Mesenchymal stem cell (in vitro differentiated cells and primary cell): Measurements from ENCODE around the gene WWOX.

Experiments used
- DNase-seq: peaks from one replicate; pipeline ENCODE4 v3.0.0-alpha.2; 2013
- H2AFZ ChIP-seq: one replicate; pipeline ENCODE4 v1.6.1; 2013; ENCODE audit warnings: low read depth, mild to moderate bottlenecking, control low read depth, inconsistent platforms, low read length, moderate library complexity
- H2AK5ac ChIP-seq: 2 replicates; pipeline ENCODE4 v1.6.1; 2013; ENCODE audit warnings: low read length, moderate library complexity, mild to moderate bottlenecking, inconsistent platforms; ENCODE audit not compliant: severe bottlenecking
- H2BK120ac ChIP-seq: one replicate; pipeline ENCODE4 v1.6.1; 2013; ENCODE audit warnings: low read depth, mild to moderate bottlenecking, inconsistent platforms, low read length, moderate library complexity
- H2BK12ac ChIP-seq, 2 experiments: one replicate each; pipeline ENCODE4 v1.6.1; 2013; ENCODE audit warnings: inconsistent platforms in 2 of 2, low read length in 2 of 2, mild to moderate bottlenecking in 2 of 2, moderate library complexity in 2 of 2, control low read depth in 1 of 2
- H2BK15ac ChIP-seq: one replicate; pipeline ENCODE4 v1.6.1; 2013; ENCODE audit warnings: mild to moderate bottlenecking, low read depth, inconsistent platforms; ENCODE audit not compliant: poor library complexity, severe bottlenecking
- H2BK5ac ChIP-seq: 2 replicates; pipeline ENCODE4 v1.6.1; 2013; ENCODE audit warnings: low read depth, mild to moderate bottlenecking, low read length, control low read depth, inconsistent platforms; ENCODE audit not compliant: poor library complexity, severe bottlenecking
- H3K14ac ChIP-seq, 2 experiments: one replicate each; pipeline ENCODE4 v1.6.1; 2013; ENCODE audit warnings: inconsistent platforms in 2 of 2, low read length in 2 of 2, control low read depth in 1 of 2, mild to moderate bottlenecking in 1 of 2, moderate library complexity in 1 of 2
- H3K18ac ChIP-seq, 2 experiments: one replicate each; pipeline ENCODE4 v1.6.1; 2013; ENCODE audit warnings: inconsistent platforms in 2 of 2, low read length in 2 of 2, control low read depth in 1 of 2, low read depth in 1 of 2, mild to moderate bottlenecking in 1 of 2
- H3K23ac ChIP-seq, 2 experiments: one replicate each; pipeline ENCODE4 v1.6.1; 2013; ENCODE audit warnings: inconsistent platforms in 2 of 2, low read length in 2 of 2, mild to moderate bottlenecking in 2 of 2, moderate library complexity in 2 of 2, control low read depth in 1 of 2
- H3K27ac ChIP-seq: 2 replicates; pipeline ENCODE4 v1.5.1; 2013; ENCODE audit warnings: mild to moderate bottlenecking, moderate library complexity, low read length, control low read depth, inconsistent platforms; ENCODE audit not compliant: poor library complexity, severe bottlenecking
- H3K27me3 ChIP-seq, 2 experiments: 2 replicates each; pipeline versions ENCODE4 v1.6.1 to v1.7.0; 2013; ENCODE audit warnings: low read length in 2 of 2, mild to moderate bottlenecking in 2 of 2, moderate library complexity in 2 of 2, control low read depth in 1 of 2, inconsistent platforms in 1 of 2; ENCODE audit not compliant: control insufficient read depth in 1 of 2, insufficient read depth in 1 of 2
- H3K36me3 ChIP-seq, 2 experiments: 2 replicates each; pipeline versions ENCODE4 v1.6.1 to v1.7.0; 2013; ENCODE audit warnings: low read length in 2 of 2, control low read depth in 1 of 2, inconsistent platforms in 1 of 2, low read depth in 1 of 2, mild to moderate bottlenecking in 1 of 2; ENCODE audit not compliant: insufficient read depth in 2 of 2, control insufficient read depth in 1 of 2
- H3K4ac ChIP-seq, 2 experiments: one replicate each; pipeline ENCODE4 v1.6.1; 2013; ENCODE audit warnings: inconsistent platforms in 2 of 2, low read length in 2 of 2, mild to moderate bottlenecking in 2 of 2, moderate library complexity in 2 of 2, control low read depth in 1 of 2, low read depth in 1 of 2
- H3K4me1 ChIP-seq: 2 replicates; pipeline ENCODE4 v1.6.1; 2013; ENCODE audit warnings: low read depth, low read length, control low read depth; ENCODE audit not compliant: control insufficient read depth, insufficient read depth
- H3K4me2 ChIP-seq: 2 replicates; pipeline ENCODE4 v1.6.1; 2013; ENCODE audit warnings: low read length, mild to moderate bottlenecking, inconsistent platforms; ENCODE audit not compliant: poor library complexity, severe bottlenecking
- H3K4me3 ChIP-seq, 2 experiments: 2 replicates each; pipeline versions ENCODE4 v1.5.1 to v1.7.0; 2013; ENCODE audit warnings: low read length in 2 of 2, mild to moderate bottlenecking in 2 of 2, control low read depth in 1 of 2, low read depth in 1 of 2; ENCODE audit not compliant: insufficient read depth in 1 of 2
- H3K79me1 ChIP-seq: replicated peaks from 2 replicates; pipeline ENCODE4 v1.6.1; 2013; ENCODE audit warnings: mild to moderate bottlenecking, control low read depth, low read length, inconsistent platforms; ENCODE audit not compliant: poor library complexity, severe bottlenecking
- H3K9ac ChIP-seq: 2 replicates; pipeline ENCODE4 v1.7.0; 2013; ENCODE audit warnings: mild to moderate bottlenecking, low read length, moderate library complexity
- H3K9me3 ChIP-seq: 2 replicates; pipeline ENCODE4 v1.7.0; 2013; ENCODE audit warnings: mild to moderate bottlenecking, low read length; ENCODE audit not compliant: control insufficient read depth
- H4K8ac ChIP-seq: one replicate; pipeline ENCODE4 v1.6.1; 2013; ENCODE audit warnings: inconsistent platforms, mild to moderate bottlenecking, low read length, moderate library complexity
- H4K91ac ChIP-seq: one replicate; pipeline ENCODE4 v1.6.1; 2013; ENCODE audit warnings: mild to moderate bottlenecking, low read length, inconsistent platforms
- WGBS: methylation state at CpG from one replicate; pipeline ENCODE4 v1.1.7; 2013; ENCODE audit warnings: mixed read lengths; 5-methylcytosine and 5-hydroxymethylcytosine counted together

The WWOX gene

GRCh38 chr16:78900044-78900811, 800.8 kb downstream of the WWOX start:
- no peak overlapping the region for H2AFZ ChIP-seq
- no peak overlapping the region for H3K27ac ChIP-seq
- DNase-seq: no peak
- no peaks in the 10 kb centered on the region for H3K9me3 ChIP-seq
- H3K14ac ChIP-seq: no peak overlapping the region
- H2BK120ac ChIP-seq: no peak overlapping the region
- no peak overlapping the region for H3K4me3 ChIP-seq
- no peaks in the 10 kb centered on the region for H3K79me1 ChIP-seq
- WGBS: 57% methylated on average over 3 of the region's 6 CpGs
- no peak overlapping the region for H3K4ac ChIP-seq
- H3K23ac ChIP-seq: no peak overlapping the region
- H3K4me1 ChIP-seq: no peaks in the 10 kb centered on the region
- no peak overlapping the region for H2AK5ac ChIP-seq
- no peak overlapping the region for H3K4me2 ChIP-seq
- no peak overlapping the region for H3K18ac ChIP-seq
- no peak overlapping the region for H3K9ac ChIP-seq
- H2BK5ac ChIP-seq: no peak overlapping the region
- H4K91ac ChIP-seq: no peak overlapping the region
- no peaks in the 10 kb centered on the region for H3K36me3 ChIP-seq
- no peak overlapping the region for H4K8ac ChIP-seq
- H2BK15ac ChIP-seq: no peak overlapping the region
- no peaks in the 10 kb centered on the region for H3K27me3 ChIP-seq
- no peak overlapping the region for H2BK12ac ChIP-seq

- Histone ChIP-seq H3K4ac (no peak overlapping the region), H3K27ac (no peak overlapping the region), H3K9me3 (no peaks in the 10 kb centered on the region), H3K36me3 (no peaks in the 10 kb centered on the region), H4K91ac (no peak overlapping the region), H3K4me1 (no peaks in the 10 kb centered on the region), H3K23ac (no peak overlapping the region), H2AK5ac (no peak overlapping the region), H2BK12ac (no peak overlapping the region), H3K9ac (no peak overlapping the region), H4K8ac (no peak overlapping the region), H2BK15ac (no peak overlapping the region), H3K14ac (no peak overlapping the region), H3K4me2 (no peak overlapping the region), H3K4me3 (no peak overlapping the region), H2BK5ac (no peak overlapping the region), H3K27me3 (no peaks in the 10 kb centered on the region), H2AFZ (no peak overlapping the region), H3K18ac (no peak overlapping the region), H2BK120ac (no peak overlapping the region), H3K79me1 (no peaks in the 10 kb centered on the region)
- WGBS: 96% methylated on average over 3 of the region's 4 CpGs
- DNase-seq: no peak
Measured at GRCh38 chr16:78900966-78901365, 801.5 kb downstream of the WWOX start.

GRCh38 chr16:78902321-78902720, 802.9 kb downstream of the WWOX start:
- no peak for DNase-seq
- H3K23ac ChIP-seq: no peak overlapping the region
- no peaks in the 10 kb centered on the region for H3K79me1 ChIP-seq
- no peak overlapping the region for H3K18ac ChIP-seq
- H4K8ac ChIP-seq: no peak overlapping the region
- H4K91ac ChIP-seq: no peak overlapping the region
- H3K14ac ChIP-seq: no peak overlapping the region
- H3K4me1 ChIP-seq: no peaks in the 10 kb centered on the region
- no peak overlapping the region for H3K9ac ChIP-seq
- no peak overlapping the region for H3K4me3 ChIP-seq
- whole genome bisulfite sequencing: 89% methylated on average over 13 of the region's 13 CpGs
- H2BK5ac ChIP-seq: no peak overlapping the region
- H2AFZ ChIP-seq: no peak overlapping the region
- H2BK15ac ChIP-seq: no peak overlapping the region
- H2BK12ac ChIP-seq: no peak overlapping the region
- no peak overlapping the region for H2AK5ac ChIP-seq
- no peaks in the 10 kb centered on the region for H3K36me3 ChIP-seq
- no peak overlapping the region for H3K27ac ChIP-seq
- no peak overlapping the region for H3K4ac ChIP-seq
- no peaks in the 10 kb centered on the region for H3K27me3 ChIP-seq
- no peak overlapping the region for H3K4me2 ChIP-seq
- no peak overlapping the region for H2BK120ac ChIP-seq
- no peaks in the 10 kb centered on the region for H3K9me3 ChIP-seq

- Histone ChIP-seq H4K8ac (no peak overlapping the region), H3K36me3 (no peaks in the 10 kb centered on the region), H4K91ac (no peak overlapping the region), H2BK15ac (no peak overlapping the region), H2BK120ac (no peak overlapping the region), H3K23ac (no peak overlapping the region), H2AK5ac (no peak overlapping the region), H3K18ac (no peak overlapping the region), H3K4me3 (no peak overlapping the region), H3K9ac (no peak overlapping the region), H2BK5ac (no peak overlapping the region), H2AFZ (no peak overlapping the region), H3K4me1 (no peaks in the 10 kb centered on the region), H3K4me2 (no peak overlapping the region), H3K79me1 (no peaks in the 10 kb centered on the region), H3K27ac (no peak overlapping the region), H3K9me3 (no peaks in the 10 kb centered on the region), H3K4ac (no peak overlapping the region), H3K27me3 (no peaks in the 10 kb centered on the region), H3K14ac (no peak overlapping the region), H2BK12ac (no peak overlapping the region)
- no peak for DNase-seq
- WGBS: 89% methylated on average over 4 of the region's 4 CpGs
Measured at GRCh38 chr16:78903237-78903636, 803.8 kb downstream of the WWOX start.
